ENCODE results near the gene GSK3B. TPM values are rescaled to one million over a fixed set of nuclear protein-coding genes. Genes with fewer than 3 reads are reported as not detected.
"Not testable (repeated sequence)": the region's sequence is repeated elsewhere in the genome, so short reads cannot be mapped to it uniquely, and the experiment has no call there.

The GSK3B gene
- total RNA-seq, 1 donor from 2014 or later: 66.8 TPM

DNA sequence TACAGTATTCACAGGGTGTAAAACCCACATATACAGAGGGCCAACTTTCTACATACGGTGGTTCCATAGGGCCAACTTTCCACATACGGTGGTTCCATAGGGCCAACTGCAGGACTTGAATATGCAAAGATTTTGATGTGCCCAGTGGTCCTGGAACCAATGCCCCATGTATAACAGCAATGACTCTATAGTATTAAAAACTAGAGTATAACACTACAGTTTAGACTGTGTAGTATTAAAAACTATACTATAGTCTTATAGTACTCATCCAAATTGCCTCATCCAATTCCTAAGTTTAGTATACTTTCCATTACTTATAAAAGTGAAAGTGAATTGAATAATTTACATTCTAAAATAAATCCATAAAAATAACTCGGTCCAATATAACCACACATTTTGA lies 75.9 kb downstream of the GSK3B start:
- no peak for DNase-seq (ENCODE audit: extremely low read depth, low read depth, low spot score)

DNA sequence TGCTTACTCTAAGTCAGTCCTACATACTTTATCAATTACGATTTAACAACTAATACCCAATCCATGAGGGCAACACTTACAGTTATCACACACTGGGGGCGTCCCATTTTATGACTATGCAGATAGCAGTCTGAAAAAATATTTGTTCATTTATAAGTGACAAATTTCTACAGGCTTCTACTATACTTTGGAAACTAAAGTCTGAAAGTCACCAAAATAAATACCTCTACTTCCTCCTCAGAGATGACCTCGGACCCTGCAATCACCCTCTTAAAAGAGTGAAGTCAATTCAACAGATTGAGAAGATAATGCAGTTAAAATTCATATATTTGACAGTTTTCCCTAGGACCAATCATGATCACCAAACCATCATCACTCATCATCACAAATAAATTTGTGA lies 76.6 kb downstream of the GSK3B start:
- no peak for DNase-seq (ENCODE audit: extremely low read depth, low read depth, low spot score)

DNA sequence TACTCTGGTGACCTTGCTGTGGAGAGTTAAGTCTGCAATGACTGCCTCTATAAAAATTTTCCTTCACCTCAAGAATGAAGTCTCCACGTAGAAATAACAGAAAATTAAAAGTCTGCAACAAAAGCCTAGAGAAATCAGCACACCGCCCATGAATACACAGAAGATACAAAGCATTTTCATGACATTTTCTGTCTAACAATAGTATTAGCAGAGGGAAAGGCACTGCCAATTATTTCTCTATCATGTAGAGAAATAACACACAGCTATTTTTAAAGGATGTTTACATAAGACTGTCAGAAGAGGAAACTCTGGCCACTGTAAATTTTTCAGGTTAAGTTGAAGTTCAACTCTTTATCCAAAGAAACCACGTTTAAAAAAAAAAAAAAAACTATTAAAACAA lies 80.8 kb downstream of the GSK3B start:
- no peak for DNase-seq (ENCODE audit: extremely low read depth, low read depth, low spot score)

DNA sequence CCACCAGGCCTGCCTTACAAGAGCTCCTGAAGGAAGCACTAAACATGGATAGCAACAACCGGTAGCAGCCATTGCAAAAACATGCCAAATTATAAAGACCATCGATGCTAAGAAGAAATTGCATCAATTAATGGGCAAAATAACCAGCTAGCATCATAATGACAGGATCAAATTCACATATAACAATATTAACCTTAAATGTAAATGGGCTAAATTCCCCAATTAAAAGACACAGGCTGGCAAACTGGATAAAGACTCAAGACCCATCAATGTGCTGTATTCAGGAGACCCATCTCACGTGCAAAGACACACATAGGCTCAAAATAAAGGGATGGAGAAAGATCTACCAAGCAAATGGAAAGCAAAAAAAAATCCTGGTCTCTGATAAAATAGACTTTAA lies 88.5 kb downstream of the GSK3B start:
- not testable (repeated sequence) for DNase-seq (ENCODE audit: extremely low read depth, low read depth, low spot score)

DNA sequence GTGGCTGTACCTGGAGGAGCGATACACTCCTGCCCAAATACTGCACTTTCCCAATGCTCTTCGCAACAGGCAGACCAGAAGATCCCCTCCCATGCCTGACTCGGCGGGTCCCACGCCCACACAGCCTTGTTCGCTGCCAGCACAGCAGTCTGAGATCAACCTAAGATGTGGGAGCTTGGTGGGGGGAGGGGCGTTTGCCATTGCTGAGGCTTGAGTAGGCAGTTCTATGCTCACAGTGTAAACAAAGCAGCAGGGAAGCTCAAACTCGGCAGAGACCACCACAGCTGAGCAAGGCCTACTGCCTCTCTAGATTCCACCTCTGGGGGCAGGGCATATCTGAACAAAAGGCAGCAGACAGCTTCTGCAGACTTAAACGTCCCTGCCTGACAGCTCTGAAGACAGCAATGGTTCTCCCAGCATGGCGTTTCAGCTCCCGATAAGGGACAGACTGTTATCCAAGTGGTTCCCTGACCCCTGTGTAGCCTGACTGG lies 90.2 kb downstream of the GSK3B start:
- DNase-seq (ENCODE audit: extremely low read depth, low read depth, low spot score): not testable (repeated sequence)

DNA sequence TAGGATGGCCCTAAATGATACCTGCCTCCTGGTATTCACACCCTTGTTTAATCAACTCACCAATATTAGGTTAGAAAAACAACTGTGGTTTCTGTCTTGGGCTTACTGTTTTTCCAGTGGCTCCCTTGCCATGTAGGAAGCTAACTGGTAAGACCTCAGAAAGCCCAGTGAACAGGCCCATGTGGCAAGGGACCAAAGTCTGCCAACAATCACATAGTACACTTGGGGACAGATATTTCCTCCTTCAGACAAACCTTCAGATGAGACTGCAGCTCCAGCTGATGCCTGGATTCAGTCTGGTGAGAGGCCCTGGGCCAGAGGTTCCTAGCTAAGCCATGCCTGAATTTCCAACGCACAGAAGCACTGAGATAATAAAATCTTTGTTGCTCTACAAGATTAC lies 96.1 kb downstream of the GSK3B start:
- no peak for DNase-seq (ENCODE audit: extremely low read depth, low read depth, low spot score)

DNA sequence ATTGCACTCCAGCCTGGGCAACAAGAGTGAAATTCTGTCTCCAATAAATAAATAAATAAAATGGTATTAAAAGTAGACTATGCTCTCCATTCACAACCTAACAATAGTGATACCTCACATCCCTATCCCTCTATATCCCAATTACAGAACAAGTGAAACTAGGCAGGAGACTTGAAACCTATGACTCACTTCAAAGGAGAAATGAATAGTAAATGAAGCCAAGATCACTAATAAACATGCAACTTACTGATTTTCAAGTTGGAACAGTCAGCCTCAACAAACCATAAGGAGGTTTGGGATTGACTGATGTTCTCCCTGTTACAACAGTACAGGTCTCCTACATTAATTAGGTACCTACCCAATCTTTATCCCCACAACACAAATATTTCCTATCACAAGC lies 103.4 kb downstream of the GSK3B start:
- no peak for DNase-seq (ENCODE audit: extremely low read depth, low read depth, low spot score)

DNA sequence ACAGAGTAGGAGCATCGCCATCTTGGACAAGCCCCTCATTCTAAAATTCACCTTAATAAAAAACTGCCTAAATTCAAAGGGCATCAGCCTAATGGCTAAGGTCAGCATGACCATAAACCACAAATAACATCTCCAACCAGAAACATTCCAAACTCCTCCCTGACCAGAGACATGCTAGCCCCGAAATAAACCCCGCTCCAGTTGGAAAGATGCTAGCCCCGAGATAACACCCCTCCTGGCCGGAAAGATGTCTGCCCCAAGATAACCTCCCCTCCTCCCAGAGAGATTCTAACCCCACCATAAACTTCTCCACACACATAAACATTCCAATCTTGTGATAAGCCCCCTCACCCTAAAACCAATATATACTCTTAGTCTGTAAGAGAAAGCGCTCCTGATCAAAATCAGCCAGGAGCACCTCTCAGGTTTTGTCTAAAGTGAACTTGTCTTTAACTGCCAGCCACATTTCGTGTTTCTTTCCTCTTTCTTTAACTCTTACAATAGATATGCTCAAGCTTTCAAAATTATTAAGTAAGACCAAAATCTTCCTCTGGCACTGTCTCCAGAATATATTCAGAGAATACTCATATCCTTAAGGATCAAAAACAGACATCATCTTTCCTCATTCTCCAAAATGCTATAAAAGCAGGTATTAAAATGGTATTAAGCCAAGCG lies 104.1 kb downstream of the GSK3B start:
- DNase-seq (ENCODE audit: extremely low read depth, low read depth, low spot score): no peak

DNA sequence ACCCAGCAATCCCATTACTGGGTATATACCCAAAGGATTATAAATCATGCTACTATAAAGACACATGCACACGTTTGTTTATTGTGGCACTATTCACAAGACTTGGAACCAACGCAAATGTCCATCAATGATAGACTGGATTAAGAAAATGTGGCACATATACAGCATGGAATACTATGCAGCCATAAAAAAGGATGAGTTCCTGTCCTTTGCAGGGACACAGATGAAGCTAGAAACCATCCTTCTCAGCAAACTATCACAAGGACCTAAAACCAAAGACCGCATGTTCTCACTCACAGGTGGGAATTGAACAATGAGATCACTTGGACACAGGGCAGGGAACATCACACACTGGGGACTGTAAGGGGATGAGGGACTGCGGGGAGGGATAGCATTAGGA lies 107.4 kb downstream of the GSK3B start:
- not testable (repeated sequence) for DNase-seq (ENCODE audit: extremely low read depth, low read depth, low spot score)

DNA sequence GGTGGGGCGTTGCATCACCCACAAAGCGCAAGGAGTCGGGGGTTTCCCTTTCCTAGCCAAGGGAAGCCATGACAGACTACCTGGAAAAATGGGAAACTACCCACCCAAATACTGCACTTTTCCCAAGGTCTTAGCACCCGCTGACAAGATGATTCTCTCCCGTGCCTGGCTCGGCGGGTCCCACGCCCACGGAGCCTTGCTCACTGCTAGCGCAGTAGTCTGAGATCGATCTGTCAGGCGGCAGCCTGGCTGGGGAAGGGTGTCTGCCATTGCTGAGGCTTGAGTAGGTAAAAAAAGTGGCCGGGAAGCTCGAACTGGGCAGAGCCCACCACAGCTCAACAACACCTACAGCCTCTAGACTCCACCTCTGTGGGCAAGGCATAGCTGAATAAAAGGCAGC lies 112.9 kb downstream of the GSK3B start:
- DNase-seq (ENCODE audit: extremely low read depth, low read depth, low spot score): no peak

DNA sequence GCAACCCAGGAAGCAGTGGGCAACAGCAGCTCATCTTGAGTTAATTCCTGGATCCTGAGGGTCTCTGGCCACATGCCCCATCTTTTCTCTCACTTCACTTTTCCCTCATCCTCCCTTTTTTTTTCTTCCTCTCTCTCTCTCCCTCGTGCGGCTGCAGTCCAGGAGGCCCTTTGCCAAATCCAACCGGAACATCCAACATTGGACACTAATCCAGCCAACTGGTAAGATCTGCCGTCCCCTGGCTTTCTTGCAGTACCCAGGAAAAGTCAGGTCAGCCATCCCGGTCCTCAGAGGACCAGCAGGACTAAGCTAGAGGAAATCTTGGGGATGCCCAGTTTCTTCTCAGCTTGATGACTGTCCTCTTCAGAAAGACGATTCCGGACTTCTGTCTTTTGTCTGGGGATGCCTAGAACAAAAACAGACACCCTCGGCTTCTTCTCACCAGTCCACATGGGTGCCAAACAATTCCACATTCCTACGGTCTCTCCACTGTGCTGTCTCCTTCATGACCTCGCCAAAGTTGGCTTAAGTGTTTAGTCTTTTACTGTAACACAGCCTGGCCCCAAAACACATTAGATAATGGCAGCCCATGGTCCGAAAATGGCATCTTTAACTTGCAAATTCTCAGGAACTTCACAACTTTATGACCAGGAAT lies 115.6 kb downstream of the GSK3B start:
- DNase-seq (ENCODE audit: extremely low read depth, low read depth, low spot score): no peak

DNA sequence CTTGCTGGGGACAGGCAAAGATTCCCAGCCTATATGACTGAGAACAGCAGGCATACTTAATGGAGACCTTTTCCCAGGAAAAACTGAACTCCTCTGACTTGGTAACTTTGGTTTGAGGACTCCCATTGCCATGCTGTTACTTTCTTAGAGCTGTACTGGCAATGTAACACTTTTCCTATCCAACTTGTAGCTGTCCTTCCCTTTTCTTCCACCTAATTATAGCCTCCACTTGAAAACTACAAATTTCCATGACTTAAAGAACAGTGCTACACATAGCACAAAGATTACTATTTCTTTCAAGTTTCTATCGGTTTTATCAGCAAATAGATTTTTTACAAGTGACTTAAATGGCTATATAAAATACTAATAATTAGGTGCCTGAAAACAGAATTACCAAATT lies 116.9 kb downstream of the GSK3B start:
- DNase-seq (ENCODE audit: extremely low read depth, low read depth, low spot score): no peak

DNA sequence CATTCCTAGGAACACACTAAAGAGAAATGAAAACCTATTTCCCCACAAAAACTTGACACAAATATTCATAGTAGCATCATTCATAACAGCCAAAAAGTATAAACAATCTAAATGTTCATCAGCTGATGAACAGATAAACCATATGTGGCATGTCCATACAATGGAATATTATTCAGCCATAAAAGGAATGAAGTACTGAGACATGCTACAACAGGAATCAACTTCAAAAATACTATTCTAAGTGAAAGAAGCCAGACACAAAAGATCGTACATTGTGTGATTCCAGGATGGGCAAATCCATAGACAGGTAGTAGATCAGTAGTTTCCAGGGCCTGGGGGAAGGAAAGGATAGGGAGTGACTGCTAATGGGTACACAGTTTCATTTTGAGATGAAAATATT lies 118.0 kb downstream of the GSK3B start:
- DNase-seq (ENCODE audit: extremely low read depth, low read depth, low spot score): no peak

DNA sequence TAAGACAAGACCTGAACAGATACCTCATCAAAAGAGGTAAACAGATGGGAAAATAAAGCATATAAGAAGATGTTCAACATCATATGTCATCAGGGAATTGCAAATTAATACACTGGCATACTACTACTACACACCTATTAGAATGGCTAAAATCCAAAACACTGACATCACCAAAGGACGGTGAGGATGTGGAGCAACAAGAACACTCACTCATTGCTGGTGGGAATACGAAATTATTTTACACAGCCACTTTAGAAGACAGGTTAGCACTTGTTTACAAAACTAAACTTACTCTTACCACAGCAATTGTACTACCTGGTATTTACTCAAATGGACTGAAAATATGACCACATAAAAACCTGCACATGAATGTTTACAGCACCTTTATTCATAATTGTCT lies 119.6 kb downstream of the GSK3B start:
- no peak for DNase-seq (ENCODE audit: extremely low read depth, low read depth, low spot score)

DNA sequence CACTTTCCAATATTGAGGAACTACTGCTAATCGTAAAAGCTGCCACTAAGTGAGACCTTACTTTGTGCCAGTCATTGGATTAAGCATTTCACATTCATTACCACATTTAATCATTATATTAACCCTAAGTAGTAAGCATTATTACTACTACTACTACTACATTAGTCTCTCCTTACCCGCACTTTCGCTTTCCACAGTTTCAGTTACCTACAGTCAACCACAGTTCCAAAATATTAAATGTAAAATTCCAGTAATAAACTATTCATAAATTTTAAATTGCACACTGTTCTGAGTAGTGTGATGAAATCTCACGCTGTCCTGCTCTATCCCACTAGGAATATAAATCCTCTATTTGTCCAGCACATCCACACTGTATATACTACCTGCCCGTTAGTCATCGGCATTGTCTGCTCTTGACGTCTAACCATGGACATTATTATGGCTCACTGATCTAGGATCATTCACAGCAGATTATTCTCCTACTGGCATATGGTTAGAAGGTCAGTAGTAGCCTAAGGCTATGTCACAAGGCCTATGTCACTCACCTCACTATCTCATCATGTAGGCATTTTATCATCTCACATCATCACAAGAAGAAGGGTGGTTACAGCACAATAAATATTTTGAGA lies 121.1 kb downstream of the GSK3B start:
- no peak for DNase-seq (ENCODE audit: extremely low read depth, low read depth, low spot score)

DNA sequence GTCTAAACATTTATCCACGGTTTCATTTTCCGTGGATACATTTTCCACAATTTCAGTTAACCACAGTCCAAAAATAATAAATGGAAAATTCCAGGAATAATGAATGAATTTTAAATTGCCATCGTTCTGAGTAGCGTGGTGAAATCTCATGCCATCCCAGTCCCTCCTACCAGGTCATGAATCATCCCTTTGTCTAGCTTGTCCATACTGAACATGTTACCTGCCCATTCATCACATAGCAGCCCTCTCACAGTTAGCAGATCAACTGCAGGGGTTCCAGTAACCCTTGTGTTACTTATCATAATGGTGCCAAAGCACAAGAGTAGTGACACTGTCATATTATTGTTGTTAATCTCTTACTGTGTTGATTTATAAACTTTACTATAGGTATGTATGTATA lies 124.5 kb downstream of the GSK3B start:
- DNase-seq (ENCODE audit: extremely low read depth, low read depth, low spot score): no peak

DNA sequence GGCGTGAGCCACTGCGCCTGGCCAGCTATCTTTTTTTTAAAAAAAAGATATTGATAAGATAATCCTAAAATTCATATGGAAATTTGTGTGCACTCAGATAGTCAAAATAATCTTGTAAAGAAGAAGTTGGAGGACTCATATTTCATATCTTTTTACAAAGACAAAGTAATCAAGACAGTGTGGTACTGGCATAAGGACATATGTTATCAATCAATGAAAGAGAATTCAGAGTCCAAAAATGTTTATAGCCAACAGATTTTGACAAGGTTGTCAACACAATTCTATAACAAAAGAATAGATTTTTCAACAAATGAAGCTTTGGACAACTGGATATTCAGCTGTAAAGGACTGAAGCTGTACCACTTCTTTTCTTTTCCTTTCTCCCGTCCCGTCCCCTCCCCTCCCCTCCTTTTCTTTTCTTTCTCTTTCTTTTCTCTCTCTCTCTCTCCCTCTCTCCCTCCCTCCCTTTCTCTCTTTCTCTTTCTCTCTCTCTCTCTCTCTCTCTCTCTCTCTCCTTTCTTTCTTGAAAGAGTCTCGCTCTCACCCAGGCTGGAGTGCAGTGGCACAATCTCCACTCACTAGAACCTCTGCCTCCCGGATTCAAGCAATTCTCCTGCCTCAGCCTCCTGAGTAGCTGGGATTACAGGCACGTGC lies 126.8 kb downstream of the GSK3B start:
- no peak for DNase-seq (ENCODE audit: extremely low read depth, low read depth, low spot score)

DNA sequence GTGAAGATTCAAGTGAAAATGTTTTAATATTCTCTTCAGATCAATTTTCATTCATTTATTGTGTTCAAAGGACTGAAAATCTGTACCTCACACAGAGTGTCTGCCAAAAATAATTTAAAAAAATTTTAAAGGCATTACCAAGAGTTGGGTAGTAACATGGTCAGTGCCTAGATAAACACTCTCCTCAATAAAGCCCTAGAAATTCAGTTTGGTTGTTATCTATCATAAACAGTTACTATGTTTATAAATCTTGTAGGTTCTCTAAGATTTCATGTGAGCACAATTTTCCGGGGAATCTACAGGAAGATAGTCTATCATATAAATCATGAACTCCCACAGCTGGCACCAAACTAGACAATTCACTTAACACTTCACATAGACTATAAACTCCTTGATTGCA lies 128.6 kb downstream of the GSK3B start:
- no peak for DNase-seq (ENCODE audit: extremely low read depth, low read depth, low spot score)

DNA sequence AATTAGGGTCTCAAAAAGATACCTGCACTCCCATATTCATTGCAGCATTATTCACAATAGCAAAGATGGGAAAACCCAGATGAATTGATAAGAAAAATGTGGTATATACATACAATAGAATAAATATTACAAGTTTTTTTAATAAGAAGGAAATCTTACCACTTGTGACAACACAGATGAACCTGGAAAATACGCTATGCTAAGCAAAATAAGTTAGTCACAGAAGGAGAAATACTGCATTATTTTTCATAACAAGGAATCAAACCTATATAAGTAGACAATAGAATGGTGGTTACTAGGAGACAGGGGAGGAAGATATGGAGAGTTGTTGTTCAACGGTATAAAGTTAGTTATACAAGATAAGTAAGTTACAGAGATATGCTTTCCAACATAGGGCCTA lies 130.0 kb downstream of the GSK3B start:
- no peak for DNase-seq (ENCODE audit: extremely low read depth, low read depth, low spot score)

DNA sequence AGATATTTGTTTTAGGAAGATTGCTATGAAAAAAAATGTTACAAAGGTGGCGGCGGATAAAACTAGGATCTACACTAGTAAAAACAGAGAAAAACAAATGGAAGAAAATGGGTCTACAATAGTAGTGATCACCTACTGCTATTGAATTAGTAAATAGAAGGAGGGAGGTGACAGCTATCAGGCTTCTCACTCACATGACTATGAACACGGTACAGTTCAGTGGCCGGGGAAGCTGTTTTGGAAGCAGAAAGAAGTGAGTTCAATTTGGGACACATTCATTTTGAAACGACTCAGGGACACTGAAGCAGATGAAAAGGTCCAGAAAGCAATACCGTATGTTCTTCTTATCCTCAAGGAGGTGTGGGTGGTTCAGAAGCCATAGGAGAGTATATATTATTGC lies 138.3 kb downstream of the GSK3B start:
- no peak for DNase-seq (ENCODE audit: extremely low read depth, low read depth, low spot score)

DNA sequence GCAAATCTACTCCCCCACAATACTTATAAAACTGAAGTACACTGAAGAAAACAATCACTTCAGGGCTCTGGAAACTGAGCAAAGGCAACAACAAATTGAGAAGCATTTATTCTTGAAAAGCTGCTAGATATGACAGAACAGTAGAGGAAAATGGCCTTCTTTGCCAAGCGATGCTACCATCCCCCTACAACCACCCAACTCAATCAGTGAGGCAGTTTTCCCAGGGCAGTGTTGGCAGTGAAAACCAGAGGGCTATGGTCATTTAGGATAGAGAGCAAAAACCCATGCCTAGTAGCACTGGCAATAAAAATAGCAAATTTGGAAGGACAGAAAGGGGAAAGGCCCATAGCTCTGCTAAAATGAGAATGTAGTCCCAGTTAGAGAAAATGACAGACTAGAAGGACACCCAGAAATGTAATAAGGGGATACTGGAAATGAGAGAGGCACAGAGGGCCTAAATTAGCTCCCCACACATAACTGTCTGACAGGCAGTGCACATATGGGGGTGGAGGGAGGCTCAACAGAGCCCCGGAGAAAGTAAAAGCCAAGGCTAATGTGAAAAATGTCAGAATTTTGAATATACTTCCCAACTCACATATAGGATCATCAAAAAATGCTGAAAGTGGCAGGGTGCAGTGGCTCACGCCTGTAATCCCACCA lies 143.5 kb downstream of the GSK3B start:
- no peak for DNase-seq (ENCODE audit: extremely low read depth, low read depth, low spot score)

Data from glomerular endothelial cell (primary cell).